SK-N-SH (cell line): ENCODE measurements around the gene CAPN10. TPM values are rescaled to one million over a fixed set of nuclear protein-coding genes. Genes with fewer than 3 reads are reported as not detected.
"Not testable (repeated sequence)": the region's sequence is repeated elsewhere in the genome, so short reads cannot be mapped to it uniquely, and the experiment has no call there.

Source experiments
- CTCF ChIA-PET: fragments of 300-600, 350-600 bp; formaldehyde crosslinking; extraction: SDS; loops from one replicate; lab custom pipeline; 2021; lab: Yijun Ruan, JAX
- POLR2A ChIA-PET: fragments of 350-600 bp; sonication (Branson Sonifier 250); formaldehyde crosslinking; extraction: SDS; loops from one replicate; lab custom pipeline; 2020; ENCODE audit warnings: antibody characterized with exemption, inconsistent platforms; lab: Yijun Ruan, JAX
- DNase-seq: peaks from one replicate; pipeline ENCODE4 v3.0.0; 2012
- H2AFZ ChIP-seq: fragments of 200-600 bp; sonication (generic); 2 replicates; pipeline ENCODE4 v1.8.1; 2016; ENCODE audit warnings: antibody characterized with exemption, mild to moderate bottlenecking, low read depth
- H3F3A ChIP-seq: fragments of 200-600 bp; sonication (generic); replicated peaks from 2 replicates; pipeline ENCODE3; 2016; ENCODE audit warnings: antibody characterized with exemption, mild to moderate bottlenecking; ENCODE audit not compliant: insufficient read depth
- H3K27ac ChIP-seq, 2 experiments: fragments of 200-500 bp in 1 of 2; fragments of 200-600 bp in 1 of 2; sonication (Bioruptor generic) in 1 of 2; sonication (generic), shearing (Covaris generic) in 1 of 2; 2 replicates each; pipeline versions ENCODE4 v1.5.1 to v1.6.1; 2014 to 2016; ENCODE audit warnings: low read depth in 2 of 2, inconsistent platforms in 1 of 2, low read length in 1 of 2, mild to moderate bottlenecking in 1 of 2, mixed read lengths in 1 of 2
- H3K27me3 ChIP-seq: fragments of 200-600 bp; sonication (generic), shearing (Covaris generic); 2 replicates; pipeline ENCODE4 v1.6.1; 2016; ENCODE audit warnings: mixed run types; ENCODE audit not compliant: insufficient read depth
- H3K36me3 ChIP-seq, 2 experiments: fragments of 200-500 bp in 1 of 2; fragments of 200-600 bp in 1 of 2; sonication (Bioruptor generic) in 1 of 2; sonication (generic) in 1 of 2; replicated peaks in 1 of 2; 2 replicates each; pipeline versions ENCODE3 to v1.5.1; 2014 to 2016; ENCODE audit warnings: low read length in 1 of 2, mild to moderate bottlenecking in 1 of 2; ENCODE audit not compliant: insufficient read depth in 2 of 2, control insufficient read depth in 1 of 2
- H3K4me1 ChIP-seq, 2 experiments: fragments of 200-500 bp in 1 of 2; fragments of 200-600 bp in 1 of 2; sonication (Bioruptor generic) in 1 of 2; sonication (generic), shearing (Covaris generic) in 1 of 2; 2 replicates each; pipeline versions ENCODE4 v1.5.1 to v1.6.1; 2014 to 2016; ENCODE audit warnings: low read depth in 1 of 2, low read length in 1 of 2, mixed run types in 1 of 2; ENCODE audit not compliant: insufficient read depth in 2 of 2, control insufficient read depth in 1 of 2
- H3K4me2 ChIP-seq: fragments of 200-600 bp; sonication (generic), shearing (Covaris generic); 2 replicates; pipeline ENCODE4 v1.6.1; 2017; ENCODE audit warnings: mixed run types
- H3K4me3 ChIP-seq, 2 experiments: fragments of 200-500 bp in 1 of 2; fragments of 200-600 bp in 1 of 2; sonication (Bioruptor generic) in 1 of 2; sonication (generic), shearing (Covaris generic) in 1 of 2; 2 replicates each; pipeline versions ENCODE4 v1.5.1 to v1.8.1; 2014 to 2016; ENCODE audit warnings: low read depth in 2 of 2, inconsistent platforms in 1 of 2, low read length in 1 of 2, mild to moderate bottlenecking in 1 of 2, mixed read lengths in 1 of 2, moderate library complexity in 1 of 2
- H3K79me2 ChIP-seq: fragments of 200-600 bp; sonication (generic); 2 replicates; pipeline ENCODE4 v1.8.1; 2017; ENCODE audit warnings: mild to moderate bottlenecking; ENCODE audit not compliant: insufficient read depth
- H3K9ac ChIP-seq: fragments of 200-600 bp; sonication (generic); 2 replicates; pipeline ENCODE4 v1.6.1; 2017; ENCODE audit warnings: mixed run types
- H3K9me2 ChIP-seq: fragments of 200-600 bp; sonication (generic); 2 replicates; pipeline ENCODE4 v1.6.1; 2017; ENCODE audit warnings: mixed run types
- H3K9me3 ChIP-seq: fragments of 200-600 bp; sonication (generic); 2 replicates; pipeline ENCODE4 v1.6.1; 2017; ENCODE audit warnings: mixed run types, mild to moderate bottlenecking, moderate library complexity
- H4K20me1 ChIP-seq: fragments of 200-600 bp; sonication (generic); 2 replicates; pipeline ENCODE4 v1.6.1; 2017; ENCODE audit warnings: mild to moderate bottlenecking, mixed run types; ENCODE audit not compliant: insufficient read depth
- EZH2phosphoT487 ChIP-seq: fragments of 200-600 bp; sonication (generic); IDR thresholded peaks from 2 replicates; pipeline ENCODE4 v1.6.1; 2017; ENCODE audit warnings: low read depth, mixed run types, mild to moderate bottlenecking, antibody characterized with exemption, moderate library complexity, borderline replicate concordance
- MXI1 ChIP-seq: IDR thresholded peaks from 2 replicates; pipeline ENCODE4 v1.6.1; 2012; ENCODE audit warnings: mild to moderate bottlenecking, low read depth, low read length, improper control_type of control experiment
- RCOR1 ChIP-seq: fragments of 150-350 bp; IDR thresholded peaks from 2 replicates; pipeline ENCODE4 v1.6.1; 2017; ENCODE audit warnings: antibody characterized with exemption, low read length
- TEAD4 ChIP-seq: IDR thresholded peaks from 2 replicates; pipeline ENCODE4 v1.4.0; 2012; ENCODE audit warnings: mild to moderate bottlenecking, borderline replicate concordance; ENCODE audit not compliant: insufficient read depth
- WGBS: methylation state at CpG from one replicate; pipeline ENCODE4 v1.1.6; 2017; ENCODE audit warnings: low lambda C conversion rate; 5-methylcytosine and 5-hydroxymethylcytosine counted together
- polyA plus RNA-seq, 3 experiments: library from polyadenylated mRNA; depleted of rRNA; stranded (reverse); fragments of >200 nt; gene quantifications; 2 replicates each; pipeline ENCODE4 v1.2.3, GENCODE V29; 2012
- TF ChIP-seq, protein P1 (sequence below): fragments of 200-600 bp; sonication (generic); IDR thresholded peaks from 2 replicates; pipeline ENCODE4 v1.6.1; 2017; ENCODE audit warnings: antibody characterized with exemption, mild to moderate bottlenecking, moderate library complexity
- TF ChIP-seq, protein P2 (sequence below): IDR thresholded peaks from 2 replicates; pipeline ENCODE4 v1.4.0; 2012; ENCODE audit warnings: low read depth, borderline replicate concordance

Gene CAPN10
- polyA plus RNA-seq, 1 of the 3 experiments (the other 2 are of a cell fraction) = 24.0 TPM

DNA sequence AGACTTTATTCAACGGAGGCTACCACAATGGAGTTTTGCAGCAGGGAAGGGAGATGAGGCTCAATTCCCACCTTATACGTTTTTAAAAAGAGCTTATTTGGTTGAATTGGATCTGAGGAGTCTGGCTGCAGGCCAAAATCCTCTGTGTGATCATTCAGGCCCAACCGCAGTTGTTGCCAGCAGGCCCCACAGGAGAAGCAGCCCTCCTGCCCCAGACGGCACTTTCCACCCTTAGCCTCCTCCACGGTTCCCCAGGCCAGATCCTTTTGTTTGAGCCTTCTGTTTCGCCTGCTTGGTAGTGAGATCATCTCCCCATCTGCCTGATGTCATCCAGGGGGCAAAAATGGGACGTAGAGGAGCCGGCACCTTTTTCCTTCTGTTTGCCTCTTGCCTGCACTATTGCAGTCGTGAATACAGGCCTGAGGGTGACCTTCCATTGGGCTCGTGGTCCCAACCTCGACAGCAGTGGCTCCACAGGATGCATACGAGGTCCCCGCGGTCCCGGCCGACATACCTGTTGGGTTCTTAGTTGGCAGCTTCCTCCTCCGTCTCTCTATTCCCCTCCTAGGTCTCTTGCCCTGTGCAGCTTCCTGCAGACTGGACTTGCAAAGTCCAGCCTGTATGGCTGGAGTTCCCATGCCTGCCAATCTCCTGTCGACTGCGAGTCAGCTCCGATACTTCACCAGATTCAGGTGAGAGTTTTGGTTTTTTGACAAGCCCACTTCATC is 29.4 kb downstream of the CAPN10 start:
- Histone ChIP-seq H4K20me1 (no peaks in the 10 kb centered on the region), H3K9me2 (no peaks in the 10 kb centered on the region), H3F3A (no peaks in the 10 kb centered on the region), H3K79me2 (no peaks in the 10 kb centered on the region), H3K9me3 (no peaks in the 10 kb centered on the region), H3K36me3 (no peaks in the 10 kb centered on the region), H3K27me3 (no peaks in the 10 kb centered on the region), H3K4me1 (peaks cover 0 to 14% of the 10 kb centered on the region in 2 experiments; a peak in 2 of 4 replicates), H2AFZ (no peak overlapping the region), H3K4me3 (no peak overlapping the region), H3K4me2 (no peak overlapping the region), H3K27ac (peak overlapping the region in 1 of 2 experiments; percentile 73; a peak in 2 of 4 replicates), H3K9ac (no peak overlapping the region)
- TF ChIP-seq EZH2phosphoT487 (no peak), MXI1 (no peak), RCOR1 (no peak), TEAD4 (no peak)
- TF ChIP-seq, protein P1, sequence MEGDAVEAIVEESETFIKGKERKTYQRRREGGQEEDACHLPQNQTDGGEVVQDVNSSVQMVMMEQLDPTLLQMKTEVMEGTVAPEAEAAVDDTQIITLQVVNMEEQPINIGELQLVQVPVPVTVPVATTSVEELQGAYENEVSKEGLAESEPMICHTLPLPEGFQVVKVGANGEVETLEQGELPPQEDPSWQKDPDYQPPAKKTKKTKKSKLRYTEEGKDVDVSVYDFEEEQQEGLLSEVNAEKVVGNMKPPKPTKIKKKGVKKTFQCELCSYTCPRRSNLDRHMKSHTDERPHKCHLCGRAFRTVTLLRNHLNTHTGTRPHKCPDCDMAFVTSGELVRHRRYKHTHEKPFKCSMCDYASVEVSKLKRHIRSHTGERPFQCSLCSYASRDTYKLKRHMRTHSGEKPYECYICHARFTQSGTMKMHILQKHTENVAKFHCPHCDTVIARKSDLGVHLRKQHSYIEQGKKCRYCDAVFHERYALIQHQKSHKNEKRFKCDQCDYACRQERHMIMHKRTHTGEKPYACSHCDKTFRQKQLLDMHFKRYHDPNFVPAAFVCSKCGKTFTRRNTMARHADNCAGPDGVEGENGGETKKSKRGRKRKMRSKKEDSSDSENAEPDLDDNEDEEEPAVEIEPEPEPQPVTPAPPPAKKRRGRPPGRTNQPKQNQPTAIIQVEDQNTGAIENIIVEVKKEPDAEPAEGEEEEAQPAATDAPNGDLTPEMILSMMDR = no peak
- TF ChIP-seq, protein P2, sequence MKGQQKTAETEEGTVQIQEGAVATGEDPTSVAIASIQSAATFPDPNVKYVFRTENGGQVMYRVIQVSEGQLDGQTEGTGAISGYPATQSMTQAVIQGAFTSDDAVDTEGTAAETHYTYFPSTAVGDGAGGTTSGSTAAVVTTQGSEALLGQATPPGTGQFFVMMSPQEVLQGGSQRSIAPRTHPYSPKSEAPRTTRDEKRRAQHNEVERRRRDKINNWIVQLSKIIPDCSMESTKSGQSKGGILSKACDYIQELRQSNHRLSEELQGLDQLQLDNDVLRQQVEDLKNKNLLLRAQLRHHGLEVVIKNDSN = no peak
- WGBS = 57% methylated on average over 19 of the region's 20 CpGs
- ChIA-PET POLR2A (no interaction called here), CTCF (interaction anchor here (1.6 kb wide), 1 partner anchor 12 kb away, joined by 8 read pairs; no protein-coding TSS in a partner anchor)
- DNase-seq = peak; percentile 59

DNA sequence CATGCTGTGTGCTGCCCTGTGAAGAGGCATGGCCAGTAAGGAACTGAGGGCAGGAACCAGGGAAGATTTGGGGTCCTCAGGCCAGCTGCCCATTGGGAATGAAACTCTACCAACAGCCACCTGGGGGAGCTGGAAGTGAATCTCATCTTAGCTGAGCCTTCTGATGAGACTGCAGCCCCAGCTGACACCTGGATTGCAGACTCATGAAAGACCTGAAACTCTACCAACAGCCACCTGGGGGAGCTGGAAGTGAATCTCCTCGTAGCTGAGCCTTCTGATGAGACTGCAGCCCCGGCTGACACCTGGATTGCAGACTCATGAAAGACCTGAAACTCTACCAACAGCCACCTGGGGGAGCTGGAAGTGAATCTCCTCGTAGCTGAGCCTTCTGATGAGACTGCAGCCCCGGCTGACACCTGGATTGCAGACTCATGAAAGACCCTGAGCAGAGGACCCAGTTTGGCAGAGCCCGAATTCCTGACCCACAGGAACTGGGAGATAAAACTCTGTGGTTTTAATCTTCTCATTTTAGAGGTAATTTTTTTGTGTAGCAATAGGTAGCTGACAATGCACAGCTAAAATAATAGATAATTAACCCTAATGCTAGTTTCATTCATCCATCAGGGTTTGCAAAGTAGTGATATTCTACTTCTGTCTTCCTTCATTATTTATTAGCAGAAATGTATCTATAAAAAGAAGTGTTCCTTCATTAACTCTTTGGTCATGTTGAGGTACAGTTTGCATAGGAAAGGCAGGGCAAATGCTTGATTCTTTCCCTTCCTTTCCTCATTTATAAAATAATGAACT is 30.5 kb downstream of the CAPN10 start:
- H3K4me2 ChIP-seq, H4K20me1 ChIP-seq, H3K4me3 ChIP-seq, POLR2A ChIA-PET, DNase-seq, H3K9me2 ChIP-seq, H3K9ac ChIP-seq, H3K36me3 ChIP-seq, H2AFZ ChIP-seq, H3K27ac ChIP-seq, H3K9me3 ChIP-seq, H3K79me2 ChIP-seq, H3F3A ChIP-seq, H3K27me3 ChIP-seq: not testable (repeated sequence)
- peaks cover 0 to 17% of the 10 kb centered on the region in 2 experiments; a peak in 2 of 4 replicates for H3K4me1 ChIP-seq
- 29% methylated on average over 4 of the region's 5 CpGs for WGBS
- CTCF ChIA-PET = interaction anchor here (1.6 kb wide), 1 partner anchor 13 kb away, joined by 8 read pairs; no protein-coding TSS in a partner anchor
